Neuronal stem cell (in vitro differentiated cells): ENCODE measurements around the gene FAM219A.

Experiments used
- DNase-seq: peaks from one replicate; pipeline ENCODE4 v3.0.0-alpha.2; 2013; ENCODE audit warnings: low spot score
- H2AFZ ChIP-seq: one replicate; pipeline ENCODE4 v1.6.1; 2013; ENCODE audit warnings: mild to moderate bottlenecking, low read length, inconsistent platforms
- H2AK5ac ChIP-seq: 2 replicates; pipeline ENCODE4 v1.6.1; 2013; ENCODE audit warnings: low read depth, mild to moderate bottlenecking, inconsistent platforms, low read length, moderate library complexity, mixed read lengths
- H2BK120ac ChIP-seq: 2 replicates; pipeline ENCODE4 v1.6.1; 2013; ENCODE audit warnings: low read depth, mild to moderate bottlenecking, inconsistent platforms, low read length, moderate library complexity, mixed read lengths
- H2BK12ac ChIP-seq: one replicate; pipeline ENCODE4 v1.6.1; 2013; ENCODE audit warnings: low read length, inconsistent platforms
- H2BK15ac ChIP-seq: 2 replicates; pipeline ENCODE4 v1.6.1; 2013; ENCODE audit warnings: mild to moderate bottlenecking, low read length, inconsistent platforms, mixed read lengths
- H2BK5ac ChIP-seq: one replicate; pipeline ENCODE4 v1.6.1; 2013; ENCODE audit warnings: inconsistent platforms, mild to moderate bottlenecking, low read length, moderate library complexity
- H3K14ac ChIP-seq: one replicate; pipeline ENCODE4 v1.6.1; 2013; ENCODE audit warnings: low read length, inconsistent platforms
- H3K18ac ChIP-seq: 2 replicates; pipeline ENCODE4 v1.6.1; 2013; ENCODE audit warnings: low read length, inconsistent platforms
- H3K23ac ChIP-seq: 2 replicates; pipeline ENCODE4 v1.6.1; 2013; ENCODE audit warnings: low read depth, mild to moderate bottlenecking, mixed read lengths, low read length, inconsistent platforms; ENCODE audit not compliant: poor library complexity
- H3K27ac ChIP-seq: replicated peaks from 3 replicates; pipeline ENCODE4 v1.5.1; 2013; ENCODE audit warnings: low read length, inconsistent platforms
- H3K27me3 ChIP-seq, 3 experiments: 2 replicates each; pipeline ENCODE4 v1.6.1; 2013; ENCODE audit warnings: low read length in 3 of 3, mild to moderate bottlenecking in 2 of 3, inconsistent platforms in 1 of 3, low read depth in 1 of 3, mixed read lengths in 1 of 3, moderate library complexity in 1 of 3; ENCODE audit not compliant: control insufficient read depth in 3 of 3, insufficient read depth in 3 of 3
- H3K36me3 ChIP-seq, 2 donors: replicated peaks in 1 of 2; 2 replicates each; pipeline ENCODE4 v1.6.1; 2013; ENCODE audit warnings: low read length in 2 of 2; ENCODE audit not compliant: control insufficient read depth in 2 of 2, insufficient read depth in 2 of 2
- H3K4ac ChIP-seq: 2 replicates; pipeline ENCODE4 v1.6.1; 2013; ENCODE audit warnings: inconsistent platforms, mild to moderate bottlenecking, low read length, moderate library complexity
- H3K4me1 ChIP-seq, 2 donors: 1 replicate in 1 of 2; 2 replicates in 1 of 2; pipeline ENCODE4 v1.6.1; 2013; ENCODE audit warnings: low read length in 2 of 2, low read depth in 1 of 2; ENCODE audit not compliant: control insufficient read depth in 2 of 2, insufficient read depth in 1 of 2
- H3K4me2 ChIP-seq: one replicate; pipeline ENCODE4 v1.6.1; 2013; ENCODE audit warnings: mild to moderate bottlenecking, low read length, inconsistent platforms; ENCODE audit not compliant: insufficient read depth, poor library complexity, severe bottlenecking
- H3K4me3 ChIP-seq, 2 donors: 2 replicates each; pipeline ENCODE4 v1.5.1; 2013; ENCODE audit warnings: low read length in 2 of 2, mild to moderate bottlenecking in 2 of 2, inconsistent platforms in 1 of 2, moderate library complexity in 1 of 2
- H3K79me1 ChIP-seq: one replicate; pipeline ENCODE4 v1.6.1; 2013; ENCODE audit warnings: low read depth, mild to moderate bottlenecking, inconsistent platforms, low read length, moderate library complexity
- H3K9ac ChIP-seq: one replicate; pipeline ENCODE4 v1.6.1; 2013; ENCODE audit warnings: mild to moderate bottlenecking, low read depth, low read length, inconsistent platforms; ENCODE audit not compliant: poor library complexity
- H3K9me3 ChIP-seq, 2 donors: replicated peaks in 1 of 2; 2 replicates each; pipeline versions ENCODE3 to v1.6.1; 2013; ENCODE audit warnings: low read length in 2 of 2, mild to moderate bottlenecking in 2 of 2, inconsistent platforms in 1 of 2, low read depth in 1 of 2, mixed read lengths in 1 of 2, moderate library complexity in 1 of 2; ENCODE audit not compliant: control insufficient read depth in 2 of 2, insufficient read depth in 1 of 2
- H4K8ac ChIP-seq: one replicate; pipeline ENCODE4 v1.6.1; 2013; ENCODE audit warnings: low read depth, mild to moderate bottlenecking, inconsistent platforms, low read length, moderate library complexity
- H4K91ac ChIP-seq: one replicate; pipeline ENCODE4 v1.6.1; 2013; ENCODE audit warnings: low read length, low read depth, mild to moderate bottlenecking, inconsistent platforms; ENCODE audit not compliant: poor library complexity
- WGBS, 2 donors: extraction: QIAGEN DNeasy Blood & Tissue Kit; methylation state at CpG; one replicate each; pipeline ENCODE4 v1.1.7; 2013; ENCODE audit warnings: missing lambda C conversion rate in 2 of 2, mixed read lengths in 1 of 2; ENCODE audit not compliant: insufficient read length in 2 of 2, insufficient replicate concordance in 1 of 2; ENCODE audit errors: extremely low coverage in 2 of 2; 5-methylcytosine and 5-hydroxymethylcytosine counted together

Gene FAM219A

GRCh38 chr9:34403554-34404380, 54.6 kb downstream of the FAM219A start:
- Histone ChIP-seq H4K91ac (no peak overlapping the region), H3K9ac (no peak overlapping the region), H3K27ac (no peak overlapping the region), H2BK15ac (no peak overlapping the region), H2BK12ac (no peak overlapping the region), H2AK5ac (no peak overlapping the region), H4K8ac (no peak overlapping the region), H3K4me2 (no peak overlapping the region), H3K36me3 (peaks cover 1 to 62% of the 10 kb centered on the region in 2 donors), H3K18ac (no peak overlapping the region), H3K4ac (no peak overlapping the region), H3K4me3 (no peak overlapping the region), H3K14ac (no peak overlapping the region), H3K27me3 (no peaks in the 10 kb centered on the region), H3K79me1 (no peaks in the 10 kb centered on the region), H2BK5ac (no peak overlapping the region), H2BK120ac (no peak overlapping the region), H3K23ac (no peak overlapping the region), H3K9me3 (no peaks in the 10 kb centered on the region), H3K4me1 (no peaks in the 10 kb centered on the region), H2AFZ (no peak overlapping the region)
- DNase-seq, result peak; percentile 70

- Histone ChIP-seq H3K27ac (no peak overlapping the region), H2BK12ac (no peak overlapping the region), H3K9me3 (no peaks in the 10 kb centered on the region), H3K36me3 (peaks cover 1 to 86% of the 10 kb centered on the region in 2 donors), H3K4me3 (no peak overlapping the region), H4K91ac (no peak overlapping the region), H3K23ac (peak overlapping the region; percentile 57), H3K9ac (no peak overlapping the region), H2BK15ac (no peak overlapping the region), H3K4me1 (no peaks in the 10 kb centered on the region), H3K27me3 (no peaks in the 10 kb centered on the region), H3K4me2 (no peak overlapping the region), H3K18ac (no peak overlapping the region), H2AFZ (no peak overlapping the region), H2BK120ac (no peak overlapping the region), H3K4ac (no peak overlapping the region), H3K79me1 (no peaks in the 10 kb centered on the region), H4K8ac (no peak overlapping the region), H2AK5ac (no peak overlapping the region), H2BK5ac (no peak overlapping the region), H3K14ac (no peak overlapping the region)
- no CpG with 5 or more reads among the region's 40 CpGs for WGBS, 2 donors
- DNase-seq, result no peak
Measured at GRCh38 chr9:34400686-34401602, 57.4 kb downstream of the FAM219A start.

- Histone ChIP-seq H3K9me3 (no peaks in the 10 kb centered on the region), H3K4me1 (no peaks in the 10 kb centered on the region), H2BK12ac (no peak overlapping the region), H2BK120ac (no peak overlapping the region), H3K36me3 (peaks cover 1 to 82% of the 10 kb centered on the region in 2 donors), H3K23ac (no peak overlapping the region), H3K14ac (no peak overlapping the region), H4K91ac (no peak overlapping the region), H3K4ac (no peak overlapping the region), H3K4me2 (no peak overlapping the region), H2BK5ac (no peak overlapping the region), H2BK15ac (no peak overlapping the region), H2AK5ac (no peak overlapping the region), H3K18ac (no peak overlapping the region), H4K8ac (no peak overlapping the region), H2AFZ (no peak overlapping the region), H3K27me3 (no peaks in the 10 kb centered on the region), H3K27ac (no peak overlapping the region), H3K9ac (no peak overlapping the region), H3K79me1 (no peaks in the 10 kb centered on the region), H3K4me3 (no peak overlapping the region)
- DNase-seq, result no peak
- no CpG with 5 or more reads among the region's 12 CpGs for WGBS, 2 donors
Measured at GRCh38 chr9:34400275-34400674, 58.1 kb downstream of the FAM219A start.

GRCh38 chr9:34399729-34400128, 58.6 kb downstream of the FAM219A start:
- H4K8ac ChIP-seq, result peak overlapping the region; percentile 52
- H3K79me1 ChIP-seq, result no peaks in the 10 kb centered on the region
- no peak overlapping the region for H3K9ac ChIP-seq
- no peak overlapping the region for H3K4ac ChIP-seq
- no peaks in the 10 kb centered on the region for H3K27me3 ChIP-seq
- H4K91ac ChIP-seq, result no peak overlapping the region
- H2BK15ac ChIP-seq, result no peak overlapping the region
- no peak overlapping the region for H3K14ac ChIP-seq
- H3K36me3 ChIP-seq, result peaks cover 1 to 76% of the 10 kb centered on the region in 2 donors
- H3K9me3 ChIP-seq, result no peaks in the 10 kb centered on the region
- H2AFZ ChIP-seq, result no peak overlapping the region
- no peak overlapping the region for H3K23ac ChIP-seq
- H2AK5ac ChIP-seq, result no peak overlapping the region
- no peak overlapping the region for H2BK5ac ChIP-seq
- no peak overlapping the region for H3K4me2 ChIP-seq
- H3K27ac ChIP-seq, result no peak overlapping the region
- H2BK12ac ChIP-seq, result no peak overlapping the region
- WGBS, 2 donors, result no CpG with 5 or more reads among the region's 4 CpGs
- H3K4me3 ChIP-seq, result no peak overlapping the region
- H3K18ac ChIP-seq, result no peak overlapping the region
- H3K4me1 ChIP-seq, result no peaks in the 10 kb centered on the region
- DNase-seq, result no peak
- no peak overlapping the region for H2BK120ac ChIP-seq
